Testis (tissue), 2 donors: ENCODE data around the gene FOXO1.

ENCODE experiments used
- CTCF ChIP-seq, 3 experiments: fragments of 450-650 bp in 2 of 3; fragments of 200-600 bp in 1 of 3; sonication (generic) in 1 of 3; IDR thresholded peaks; one replicate each; pipeline ENCODE4 v1.5.1; 2016 to 2019; ENCODE audit warnings: antibody characterized with exemption in 3 of 3, mild to moderate bottlenecking in 2 of 3, moderate library complexity in 1 of 3
- POLR2A ChIP-seq: fragments of 450-650 bp; IDR thresholded peaks from one replicate; pipeline ENCODE4 v1.6.1; 2017; ENCODE audit warnings: antibody characterized with exemption, mild to moderate bottlenecking, moderate library complexity

- no peak for TF ChIP-seq CTCF (IDR thresholded peaks at IDR 0.05)
- TF ChIP-seq POLR2A = no peak
Measured at GRCh38 chr13:40629678-40630384, 36.6 kb downstream of the FOXO1 start.
